ENCODE results near the gene FAM177B.

FAM177B gene

DNA sequence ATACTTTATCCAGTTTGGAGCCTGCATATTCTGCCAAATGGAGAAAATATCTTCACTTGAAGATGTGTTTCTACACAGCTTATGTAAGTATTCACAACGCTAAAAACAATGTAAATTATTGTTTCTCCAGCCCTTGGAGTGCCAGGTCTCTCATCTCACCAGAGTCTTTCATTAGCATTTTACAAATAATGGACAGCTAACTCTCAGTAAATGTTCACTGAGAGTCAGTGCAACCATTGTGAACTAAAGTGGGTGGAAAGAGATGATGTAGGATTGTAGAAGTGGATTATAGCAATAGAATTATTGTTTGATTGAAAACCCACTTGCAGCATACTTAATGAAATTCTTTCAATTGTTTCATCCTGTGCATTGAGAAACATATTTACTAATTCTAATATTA, 8.3 kb upstream of the FAM177B start:
- no peak for DNase-seq
- Histone ChIP-seq H3K9me3 (ENCODE audit: insufficient read depth, low read length, severe bottlenecking) (no peaks in the 10 kb centered on the region), H3K4me2 (ENCODE audit: insufficient read depth, low read length) (no peak overlapping the region), H3K27ac (ENCODE audit: low read length) (no peak overlapping the region), H4K20me1 (ENCODE audit: insufficient read depth, low read length) (no peaks in the 10 kb centered on the region), H3K9ac (ENCODE audit: low read depth, low read length) (no peak overlapping the region), H2AFZ (ENCODE audit: low read depth, low read length) (no peak overlapping the region), H3K4me3 (ENCODE audit: low read depth in 1 of 2, low read length in 2 of 2) (no peak overlapping the region), H3K4me1 (ENCODE audit: insufficient read depth, low read length) (no peaks in the 10 kb centered on the region), H3K36me3 (ENCODE audit: insufficient read depth, low read length) (peaks cover 95% of the 10 kb centered on the region), H3K79me2 (ENCODE audit: insufficient read depth, low read length) (no peaks in the 10 kb centered on the region), H3K27me3 (ENCODE audit: insufficient read depth, low read length, poor library complexity) (no peaks in the 10 kb centered on the region)
- TF ChIP-seq, protein P1, sequence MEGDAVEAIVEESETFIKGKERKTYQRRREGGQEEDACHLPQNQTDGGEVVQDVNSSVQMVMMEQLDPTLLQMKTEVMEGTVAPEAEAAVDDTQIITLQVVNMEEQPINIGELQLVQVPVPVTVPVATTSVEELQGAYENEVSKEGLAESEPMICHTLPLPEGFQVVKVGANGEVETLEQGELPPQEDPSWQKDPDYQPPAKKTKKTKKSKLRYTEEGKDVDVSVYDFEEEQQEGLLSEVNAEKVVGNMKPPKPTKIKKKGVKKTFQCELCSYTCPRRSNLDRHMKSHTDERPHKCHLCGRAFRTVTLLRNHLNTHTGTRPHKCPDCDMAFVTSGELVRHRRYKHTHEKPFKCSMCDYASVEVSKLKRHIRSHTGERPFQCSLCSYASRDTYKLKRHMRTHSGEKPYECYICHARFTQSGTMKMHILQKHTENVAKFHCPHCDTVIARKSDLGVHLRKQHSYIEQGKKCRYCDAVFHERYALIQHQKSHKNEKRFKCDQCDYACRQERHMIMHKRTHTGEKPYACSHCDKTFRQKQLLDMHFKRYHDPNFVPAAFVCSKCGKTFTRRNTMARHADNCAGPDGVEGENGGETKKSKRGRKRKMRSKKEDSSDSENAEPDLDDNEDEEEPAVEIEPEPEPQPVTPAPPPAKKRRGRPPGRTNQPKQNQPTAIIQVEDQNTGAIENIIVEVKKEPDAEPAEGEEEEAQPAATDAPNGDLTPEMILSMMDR (IDR thresholded peaks at IDR 0.05; ENCODE audit: borderline replicate concordance, extremely low read depth, low read length, poor library complexity, severe bottlenecking) = no peak
- TF ChIP-seq EZH2 (IDR thresholded peaks at IDR 0.05; ENCODE audit: borderline replicate concordance, low read depth, low read length, severe bottlenecking) = no peak
- no peak for ATAC-seq (ENCODE audit: insufficient read depth, low read depth)

GRCh38 chr1:222730866-222731265, 6.1 kb upstream of the FAM177B start:
- TF ChIP-seq EZH2 (IDR thresholded peaks at IDR 0.05; ENCODE audit: borderline replicate concordance, low read depth, low read length, severe bottlenecking) = no peak
- TF ChIP-seq, protein P1 (IDR thresholded peaks at IDR 0.05; ENCODE audit: borderline replicate concordance, extremely low read depth, low read length, poor library complexity, severe bottlenecking) = no peak

DNA sequence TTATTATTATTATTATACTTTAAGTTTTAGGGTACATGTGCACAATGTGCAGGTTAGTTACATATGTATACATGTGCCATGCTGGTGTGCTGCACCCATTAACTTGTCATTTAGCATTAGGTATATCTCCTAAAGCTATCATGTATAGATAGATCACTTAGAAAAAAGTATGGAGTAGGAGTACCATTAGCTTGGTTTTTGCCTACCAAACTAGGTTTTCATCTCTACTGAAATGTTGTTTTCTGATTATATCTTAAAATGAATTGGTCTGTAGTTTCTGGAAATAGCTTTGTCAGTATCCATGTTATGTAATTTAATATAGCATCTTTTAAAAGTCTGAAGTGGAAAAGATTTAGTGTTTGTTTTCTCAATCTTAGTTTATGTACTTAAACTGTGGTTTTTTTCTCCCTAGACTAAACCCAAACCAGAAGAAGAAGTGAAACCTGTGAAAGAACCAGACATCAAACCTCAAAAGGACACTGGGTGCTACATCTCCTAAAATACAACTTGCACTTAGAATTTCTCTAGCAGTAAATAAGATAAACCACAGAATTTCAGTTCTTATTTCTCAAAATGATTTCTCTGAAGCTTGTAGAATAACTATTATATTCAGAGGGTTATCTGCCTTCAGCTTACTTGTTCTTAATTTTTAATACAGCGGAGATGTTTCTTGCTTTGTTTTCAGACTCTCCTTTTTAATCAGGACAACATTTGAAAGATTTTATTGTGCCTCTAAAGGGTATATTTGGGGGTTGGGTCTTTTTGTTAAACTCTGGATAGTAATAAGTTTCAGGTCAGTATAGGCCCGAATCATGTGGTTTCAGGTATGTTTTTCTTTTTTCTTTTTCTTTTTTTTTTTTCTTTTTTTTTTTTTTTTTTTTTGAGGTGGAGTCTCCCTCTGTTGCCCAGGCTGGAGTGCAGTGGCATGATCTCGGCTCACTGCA, 4.5 kb upstream of the FAM177B start:
- Histone ChIP-seq H3K9me3 (ENCODE audit: insufficient read depth, low read length, severe bottlenecking) (no peaks in the 10 kb centered on the region), H2AFZ (ENCODE audit: low read depth, low read length) (no peak overlapping the region), H3K4me3 (ENCODE audit: low read depth in 1 of 2, low read length in 2 of 2) (no peak overlapping the region), H4K20me1 (ENCODE audit: insufficient read depth, low read length) (no peaks in the 10 kb centered on the region), H3K36me3 (ENCODE audit: insufficient read depth, low read length) (peaks cover 75% of the 10 kb centered on the region), H3K79me2 (ENCODE audit: insufficient read depth, low read length) (no peaks in the 10 kb centered on the region), H3K9ac (ENCODE audit: low read depth, low read length) (no peak overlapping the region), H3K27ac (ENCODE audit: low read length) (no peak overlapping the region), H3K4me2 (ENCODE audit: insufficient read depth, low read length) (no peak overlapping the region), H3K27me3 (ENCODE audit: insufficient read depth, low read length, poor library complexity) (no peaks in the 10 kb centered on the region), H3K4me1 (ENCODE audit: insufficient read depth, low read length) (no peaks in the 10 kb centered on the region)
- no peak for DNase-seq
- no peak for ATAC-seq (ENCODE audit: insufficient read depth, low read depth)
- TF ChIP-seq EZH2 (IDR thresholded peaks at IDR 0.05; ENCODE audit: borderline replicate concordance, low read depth, low read length, severe bottlenecking) = no peak
- TF ChIP-seq, protein P1 (IDR thresholded peaks at IDR 0.05; ENCODE audit: borderline replicate concordance, extremely low read depth, low read length, poor library complexity, severe bottlenecking) = no peak

More at GRCh38 chr1:222730866-222731265, 6.1 kb upstream of the FAM177B start:
- DNase-seq (no peak), ATAC-seq (ENCODE audit: insufficient read depth, low read depth) (no peak)
- Histone ChIP-seq H3K4me2 (ENCODE audit: insufficient read depth, low read length) (no peak overlapping the region), H3K79me2 (ENCODE audit: insufficient read depth, low read length) (no peaks in the 10 kb centered on the region), H4K20me1 (ENCODE audit: insufficient read depth, low read length) (no peaks in the 10 kb centered on the region), H3K4me3 (ENCODE audit: low read depth in 1 of 2, low read length in 2 of 2) (no peak overlapping the region), H2AFZ (ENCODE audit: low read depth, low read length) (no peak overlapping the region), H3K9me3 (ENCODE audit: insufficient read depth, low read length, severe bottlenecking) (no peaks in the 10 kb centered on the region), H3K27ac (ENCODE audit: low read length) (no peak overlapping the region), H3K27me3 (ENCODE audit: insufficient read depth, low read length, poor library complexity) (no peaks in the 10 kb centered on the region), H3K4me1 (ENCODE audit: insufficient read depth, low read length) (no peaks in the 10 kb centered on the region), H3K36me3 (ENCODE audit: insufficient read depth, low read length) (peaks cover 91% of the 10 kb centered on the region), H3K9ac (ENCODE audit: low read depth, low read length) (no peak overlapping the region)
